ENCODE data around the gene HIVEP3.

The HIVEP3 gene

GRCh38 chr1:41848216-41848952, 70.3 kb downstream of the HIVEP3 start:
- no peak for DNase-seq (ENCODE audit: low read depth in 3 of 3)

- DNase-seq (ENCODE audit: low read depth in 3 of 3) = no peak
Measured at GRCh38 chr1:41847733-41848132, 71.0 kb downstream of the HIVEP3 start.

DNA sequence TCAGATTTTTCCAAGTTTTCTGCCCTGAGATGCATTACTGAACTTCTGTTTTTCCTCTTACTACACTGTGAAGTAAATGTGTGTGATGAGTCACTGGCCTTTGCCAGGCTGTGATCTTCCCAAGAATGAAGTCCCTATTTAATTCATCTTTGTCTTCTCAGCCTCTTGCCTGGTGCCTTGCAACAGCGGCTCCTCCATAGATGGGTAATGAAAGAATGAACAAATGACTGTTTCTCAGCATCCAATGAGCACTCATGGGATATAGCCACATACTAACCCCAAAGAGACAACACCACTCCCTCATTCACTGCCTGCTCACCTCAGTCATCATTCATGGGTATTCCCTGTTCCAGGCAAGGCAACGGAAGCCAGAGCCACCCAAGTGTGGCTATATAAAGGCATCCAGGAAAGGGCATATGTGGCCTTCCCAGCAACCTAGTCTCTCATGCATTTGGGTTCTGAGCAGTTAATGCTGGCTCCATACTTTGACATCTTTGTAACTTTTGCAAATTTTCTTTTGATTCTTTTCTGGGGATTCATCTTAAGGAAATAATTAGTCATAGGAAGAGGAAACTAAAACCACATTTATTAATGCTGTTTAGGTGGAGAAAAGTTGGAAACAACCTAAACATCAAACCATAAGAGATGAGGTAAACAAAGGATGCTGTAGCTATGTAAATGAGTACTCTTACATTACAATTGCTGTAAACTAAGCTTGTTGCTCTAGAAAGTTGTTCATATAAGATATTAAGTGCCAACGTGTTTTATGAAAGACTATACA, 71.9 kb downstream of the HIVEP3 start:
- no peak for DNase-seq (ENCODE audit: low read depth in 3 of 3)

- DNase-seq (ENCODE audit: low read depth in 3 of 3) = no peak
Measured at GRCh38 chr1:41844781-41845272, 73.9 kb downstream of the HIVEP3 start.

GRCh38 chr1:41844255-41844654, 74.5 kb downstream of the HIVEP3 start:
- no peak for DNase-seq (ENCODE audit: low read depth in 3 of 3)

GRCh38 chr1:41842993-41843755, 75.5 kb downstream of the HIVEP3 start:
- no peak for DNase-seq (ENCODE audit: low read depth in 3 of 3)

GRCh38 chr1:41842326-41842725, 76.4 kb downstream of the HIVEP3 start:
- DNase-seq (ENCODE audit: low read depth in 3 of 3) = no peak

DNA sequence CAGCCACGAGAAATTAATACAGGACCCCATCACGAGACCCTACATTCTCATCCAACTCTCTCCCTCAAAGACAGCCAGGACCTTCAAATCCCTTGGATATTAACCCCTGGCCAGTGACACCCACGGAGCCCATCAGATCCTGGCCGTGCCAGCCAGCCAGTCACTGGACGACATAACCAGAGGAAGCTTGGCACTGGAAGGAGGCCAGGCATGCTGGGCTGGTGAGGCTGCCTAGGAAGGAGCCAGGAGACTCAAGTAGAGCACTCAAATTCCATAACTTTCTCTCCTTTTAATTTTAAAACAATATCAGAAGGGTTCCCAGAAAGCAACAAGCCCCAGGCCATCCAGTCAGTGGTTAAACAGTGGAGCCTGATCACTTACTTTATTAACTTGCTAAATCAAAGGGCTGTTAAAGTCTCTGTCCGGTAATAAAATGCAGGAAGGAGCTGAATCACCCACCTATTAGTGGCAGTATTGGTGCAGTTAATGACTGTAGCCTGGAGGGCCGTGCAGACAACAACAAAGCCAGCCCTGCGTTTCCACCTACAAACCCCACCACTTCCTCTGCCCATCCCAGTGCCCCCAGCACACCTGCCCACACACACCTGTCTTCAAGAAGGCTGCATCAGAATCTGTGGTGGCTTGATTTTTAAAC, 78.0 kb downstream of the HIVEP3 start:
- DNase-seq (ENCODE audit: low read depth in 3 of 3) = no peak

DNA sequence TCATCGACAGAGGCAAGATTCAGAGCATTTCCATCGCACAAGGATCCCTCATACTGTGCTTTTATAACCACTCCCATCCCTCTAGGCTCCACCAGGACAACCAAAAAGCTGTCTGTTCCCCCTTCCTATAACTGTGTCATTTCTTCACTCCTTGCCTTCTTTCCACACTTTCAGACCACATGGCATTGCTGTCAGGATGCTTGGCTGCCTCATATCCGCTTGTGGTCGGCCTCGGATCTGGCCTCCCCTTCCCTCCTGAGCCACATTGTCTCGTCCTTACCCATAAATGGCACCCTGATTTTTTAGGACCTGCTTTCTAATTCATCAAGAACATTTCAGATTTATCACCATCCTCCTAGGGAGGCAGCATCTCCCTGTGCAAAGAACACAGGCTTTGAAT, 80.5 kb downstream of the HIVEP3 start:
- no peak for DNase-seq (ENCODE audit: low read depth in 3 of 3)

GRCh38 chr1:41837691-41838090, 81.0 kb downstream of the HIVEP3 start:
- no peak for DNase-seq (ENCODE audit: low read depth in 3 of 3)

DNA sequence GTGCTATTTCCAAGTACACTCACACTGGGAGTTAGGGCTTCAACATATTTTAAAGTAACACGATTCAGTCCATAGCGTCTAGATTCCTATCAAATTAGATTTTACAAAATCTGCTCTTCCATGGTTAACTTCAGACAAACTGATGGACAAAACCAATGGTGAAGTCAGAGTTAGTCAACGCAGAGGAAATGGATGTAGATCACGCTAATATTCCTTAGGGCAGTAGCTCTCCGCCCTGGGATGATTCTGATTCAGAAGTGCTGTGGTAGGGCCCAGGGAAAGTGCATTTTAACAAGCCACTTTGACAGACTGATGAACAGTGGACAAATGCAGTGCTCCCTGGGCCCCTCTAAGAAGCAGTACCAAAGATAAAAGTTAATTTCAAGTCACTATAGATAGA, 83.2 kb downstream of the HIVEP3 start:
- no peak for DNase-seq (ENCODE audit: low read depth in 3 of 3)

DNA sequence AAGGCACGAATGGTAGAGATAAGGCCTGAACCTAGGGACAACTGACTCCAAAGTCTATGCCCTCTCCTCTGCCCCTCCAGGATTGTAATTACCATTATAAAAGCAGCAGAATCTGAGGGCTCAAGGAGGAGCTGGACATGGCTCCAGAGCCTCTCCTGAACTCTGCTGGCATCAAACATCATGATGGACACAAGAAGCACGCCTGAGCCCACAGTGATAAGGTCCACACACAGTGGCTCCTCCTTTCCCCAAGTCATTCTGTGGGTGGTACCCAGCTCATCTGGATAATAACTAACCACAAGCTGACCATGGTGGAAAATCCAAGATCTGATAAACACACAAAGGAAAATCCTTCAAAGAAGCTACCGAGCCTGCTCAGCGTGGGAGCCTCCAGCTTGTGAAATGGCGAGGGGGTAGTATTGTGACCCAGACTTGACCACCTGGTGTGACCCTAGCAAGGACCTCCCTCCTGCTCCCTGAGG, 85.2 kb downstream of the HIVEP3 start:
- no peak for DNase-seq (ENCODE audit: low read depth in 3 of 3)

- no peak for DNase-seq (ENCODE audit: low read depth in 3 of 3)
Measured at GRCh38 chr1:41830726-41831125, 88.0 kb downstream of the HIVEP3 start.

DNA sequence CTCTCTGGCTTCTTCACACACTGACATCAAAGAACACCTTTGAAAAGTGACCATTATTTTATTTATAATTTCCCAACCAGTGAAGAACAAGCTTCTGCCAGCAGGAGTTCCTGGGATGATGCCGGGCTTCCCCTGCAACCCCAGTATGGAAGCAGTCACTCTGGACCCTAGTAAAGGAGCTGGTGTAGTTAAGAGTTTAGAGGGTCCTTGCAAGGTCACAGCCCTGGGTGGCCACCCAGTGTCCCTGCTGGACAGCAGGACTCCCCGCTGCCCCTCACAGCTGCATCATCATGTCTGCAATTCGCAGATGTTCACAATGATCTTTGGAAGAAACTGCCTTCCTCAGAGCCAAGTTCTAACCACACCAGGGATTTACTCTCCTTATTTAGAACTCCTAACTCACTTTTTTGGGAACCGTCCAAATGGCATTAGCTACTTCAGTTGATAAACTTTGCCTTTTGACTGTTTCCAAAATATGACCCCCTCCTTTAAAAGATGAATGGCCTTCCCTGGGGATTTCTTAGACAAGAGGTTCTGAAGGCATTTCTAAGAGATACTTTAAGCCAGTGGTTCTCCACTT, 90.6 kb downstream of the HIVEP3 start:
- no peak for DNase-seq (ENCODE audit: low read depth in 3 of 3)

GRCh38 chr1:41823471-41823870, 95.3 kb downstream of the HIVEP3 start:
- no peak for DNase-seq (ENCODE audit: low read depth in 3 of 3)

GRCh38 chr1:41822866-41823265, 95.9 kb downstream of the HIVEP3 start:
- DNase-seq (ENCODE audit: low read depth in 3 of 3) = no peak

- no peak for DNase-seq (ENCODE audit: low read depth in 3 of 3)
Measured at GRCh38 chr1:41819843-41820242, 98.9 kb downstream of the HIVEP3 start.

DNA sequence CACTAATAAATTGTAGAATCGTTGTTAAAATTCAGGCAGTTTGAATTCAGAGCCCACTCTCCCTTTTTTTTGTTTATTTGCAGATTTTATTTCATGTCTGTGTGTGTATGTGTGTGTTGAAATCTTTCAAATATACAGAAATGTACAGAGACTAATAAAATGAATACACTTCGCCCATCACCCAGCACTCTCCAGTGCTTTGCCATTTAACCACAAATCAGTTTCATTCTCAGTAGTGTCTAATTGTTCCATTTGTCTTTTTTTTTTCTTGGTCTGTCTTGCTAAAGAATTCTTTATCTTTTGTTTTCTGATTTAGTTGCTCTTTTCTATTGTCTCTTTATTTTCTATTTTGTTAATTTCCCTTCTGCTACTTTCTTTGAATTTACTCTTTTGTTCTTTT, 99.7 kb downstream of the HIVEP3 start:
- no peak for DNase-seq (ENCODE audit: low read depth in 3 of 3)

DNA sequence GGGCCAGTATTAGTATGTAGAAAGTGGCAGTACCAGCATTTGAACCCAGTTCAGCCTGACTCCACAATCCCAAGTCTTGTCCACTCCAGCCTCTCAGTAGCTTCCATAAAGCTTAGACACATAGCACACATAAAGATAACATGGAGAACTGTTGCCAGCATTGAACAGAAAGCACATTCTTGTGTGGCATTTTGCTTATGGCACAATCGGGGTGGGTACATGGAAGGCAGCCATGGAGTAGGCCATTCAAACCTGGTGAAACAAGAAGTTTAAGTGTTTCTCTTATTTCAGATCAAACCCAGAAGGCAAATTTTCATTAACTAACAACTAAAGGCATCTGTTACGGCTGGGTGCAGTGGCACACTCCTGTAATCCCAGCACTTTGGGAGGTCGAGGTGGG, 102.7 kb downstream of the HIVEP3 start:
- no peak for DNase-seq (ENCODE audit: low read depth in 3 of 3)

DNA sequence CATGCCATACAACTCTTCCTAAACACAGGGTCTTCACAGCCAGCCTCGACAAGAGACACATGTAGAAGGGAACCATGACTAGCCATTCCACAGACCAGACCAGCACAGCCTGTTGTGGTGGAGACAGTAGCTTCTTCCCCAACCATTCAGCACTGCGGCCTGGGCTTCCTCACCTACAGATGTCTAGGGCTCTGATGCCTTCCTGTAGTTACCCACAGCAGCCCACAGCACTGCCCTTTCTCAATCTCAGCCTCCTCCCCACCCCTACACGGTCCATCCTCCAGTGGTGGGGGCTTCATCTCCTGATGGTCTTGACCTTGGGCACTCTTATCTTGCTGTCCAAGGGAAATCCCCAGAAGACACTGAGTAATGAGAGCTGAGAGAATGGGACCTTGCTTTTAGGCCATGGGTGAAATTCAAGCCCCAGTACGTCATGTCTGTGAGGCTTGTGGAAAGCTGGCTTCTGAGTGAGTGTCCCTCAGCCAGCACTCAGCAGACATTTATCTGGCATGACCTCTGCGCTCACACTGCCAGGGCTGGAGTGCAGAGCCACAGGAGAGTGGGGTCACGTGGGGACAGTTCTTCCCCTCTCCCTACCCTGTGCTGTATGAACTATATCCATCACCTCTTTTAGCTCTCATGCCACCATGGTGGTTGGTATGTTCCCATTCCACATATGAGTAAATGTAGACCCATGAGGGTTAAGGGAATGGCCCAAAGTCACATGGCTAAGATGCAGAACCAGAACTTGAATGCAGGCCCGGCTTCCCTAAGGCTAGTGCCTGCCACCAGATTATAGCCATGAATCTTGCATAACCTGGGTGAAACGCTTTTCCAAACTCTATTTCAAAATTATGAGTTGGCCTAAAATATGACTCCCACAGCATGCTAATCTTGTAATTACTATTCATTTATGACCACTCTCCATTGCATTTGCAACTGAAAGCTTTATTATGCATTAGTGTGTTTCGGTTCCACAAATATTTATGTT, 104.7 kb downstream of the HIVEP3 start:
- DNase-seq (ENCODE audit: low read depth in 3 of 3) = no peak

Data from stimulated activated CD4-positive, alpha-beta T cell treated with anti-CD3 and anti-CD28 coated beads, TNF-alpha, amount 100 ng/mL, for 4 hours (primary cell).